ENCODE data around the gene SNX11.

DNA sequence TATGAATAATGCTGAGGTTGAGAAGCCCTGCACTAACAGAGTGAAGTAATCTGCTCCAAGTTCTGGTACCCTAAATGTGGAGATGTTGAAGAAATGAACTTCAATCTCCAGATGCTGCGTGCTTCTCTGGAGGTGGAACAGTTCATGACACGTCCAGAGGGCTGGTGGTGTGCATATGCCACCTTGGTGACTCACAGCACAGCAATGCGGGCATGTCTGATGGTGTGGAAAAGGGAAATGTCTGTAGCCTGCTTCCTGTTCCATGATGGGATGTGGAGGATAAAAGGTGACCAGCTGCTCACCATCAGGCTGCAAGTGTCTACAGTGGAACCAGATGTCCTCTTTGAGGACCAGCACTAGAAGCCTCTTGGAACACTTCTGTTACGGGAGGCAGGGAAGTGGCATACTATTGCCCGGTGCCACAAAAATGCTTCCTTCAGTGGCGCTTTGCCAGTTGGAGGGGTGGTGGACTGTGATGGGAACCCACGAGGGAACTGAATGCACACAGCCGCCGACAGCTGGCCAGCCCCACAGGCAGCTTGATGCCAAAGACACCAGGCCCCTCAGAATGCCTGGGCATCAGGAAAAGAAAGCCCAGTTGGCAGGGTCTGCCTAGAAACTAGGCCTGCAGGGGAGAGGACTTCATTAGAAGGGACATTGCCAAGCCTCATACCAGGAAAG, 19.9 kb downstream of the SNX11 start:
- TF ChIP-seq, protein P1, sequence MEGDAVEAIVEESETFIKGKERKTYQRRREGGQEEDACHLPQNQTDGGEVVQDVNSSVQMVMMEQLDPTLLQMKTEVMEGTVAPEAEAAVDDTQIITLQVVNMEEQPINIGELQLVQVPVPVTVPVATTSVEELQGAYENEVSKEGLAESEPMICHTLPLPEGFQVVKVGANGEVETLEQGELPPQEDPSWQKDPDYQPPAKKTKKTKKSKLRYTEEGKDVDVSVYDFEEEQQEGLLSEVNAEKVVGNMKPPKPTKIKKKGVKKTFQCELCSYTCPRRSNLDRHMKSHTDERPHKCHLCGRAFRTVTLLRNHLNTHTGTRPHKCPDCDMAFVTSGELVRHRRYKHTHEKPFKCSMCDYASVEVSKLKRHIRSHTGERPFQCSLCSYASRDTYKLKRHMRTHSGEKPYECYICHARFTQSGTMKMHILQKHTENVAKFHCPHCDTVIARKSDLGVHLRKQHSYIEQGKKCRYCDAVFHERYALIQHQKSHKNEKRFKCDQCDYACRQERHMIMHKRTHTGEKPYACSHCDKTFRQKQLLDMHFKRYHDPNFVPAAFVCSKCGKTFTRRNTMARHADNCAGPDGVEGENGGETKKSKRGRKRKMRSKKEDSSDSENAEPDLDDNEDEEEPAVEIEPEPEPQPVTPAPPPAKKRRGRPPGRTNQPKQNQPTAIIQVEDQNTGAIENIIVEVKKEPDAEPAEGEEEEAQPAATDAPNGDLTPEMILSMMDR (IDR thresholded peaks at IDR 0.05) = no peak
- no peak for TF ChIP-seq POLR2A (IDR thresholded peaks at IDR 0.05)
